ENCODE measurements around the gene GSTO2. TPM values are rescaled to one million over a fixed set of nuclear protein-coding genes. Genes with fewer than 3 reads are reported as not detected.

The GSTO2 gene
- total RNA-seq, 4 donors from 2014 or later = 0.12 to 1.4 (median 0.54) TPM

- TF ChIP-seq, protein P1, sequence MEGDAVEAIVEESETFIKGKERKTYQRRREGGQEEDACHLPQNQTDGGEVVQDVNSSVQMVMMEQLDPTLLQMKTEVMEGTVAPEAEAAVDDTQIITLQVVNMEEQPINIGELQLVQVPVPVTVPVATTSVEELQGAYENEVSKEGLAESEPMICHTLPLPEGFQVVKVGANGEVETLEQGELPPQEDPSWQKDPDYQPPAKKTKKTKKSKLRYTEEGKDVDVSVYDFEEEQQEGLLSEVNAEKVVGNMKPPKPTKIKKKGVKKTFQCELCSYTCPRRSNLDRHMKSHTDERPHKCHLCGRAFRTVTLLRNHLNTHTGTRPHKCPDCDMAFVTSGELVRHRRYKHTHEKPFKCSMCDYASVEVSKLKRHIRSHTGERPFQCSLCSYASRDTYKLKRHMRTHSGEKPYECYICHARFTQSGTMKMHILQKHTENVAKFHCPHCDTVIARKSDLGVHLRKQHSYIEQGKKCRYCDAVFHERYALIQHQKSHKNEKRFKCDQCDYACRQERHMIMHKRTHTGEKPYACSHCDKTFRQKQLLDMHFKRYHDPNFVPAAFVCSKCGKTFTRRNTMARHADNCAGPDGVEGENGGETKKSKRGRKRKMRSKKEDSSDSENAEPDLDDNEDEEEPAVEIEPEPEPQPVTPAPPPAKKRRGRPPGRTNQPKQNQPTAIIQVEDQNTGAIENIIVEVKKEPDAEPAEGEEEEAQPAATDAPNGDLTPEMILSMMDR (IDR thresholded peaks at IDR 0.05) = no peak
- DNase-seq (ENCODE audit: low spot score) (no peak), ATAC-seq (ENCODE audit: low FRiP score) (no peak)
These were observed 71.7 kb downstream of the GSTO2 start for GRCh38 chr10:104340641-104341040.

GRCh38 chr10:104342941-104343411 lies 74.0 kb downstream of the GSTO2 start:
- TF ChIP-seq, protein P1 (IDR thresholded peaks at IDR 0.05) = no peak
- ATAC-seq (ENCODE audit: low FRiP score) (no peak), DNase-seq (ENCODE audit: low spot score) (no peak)

DNA sequence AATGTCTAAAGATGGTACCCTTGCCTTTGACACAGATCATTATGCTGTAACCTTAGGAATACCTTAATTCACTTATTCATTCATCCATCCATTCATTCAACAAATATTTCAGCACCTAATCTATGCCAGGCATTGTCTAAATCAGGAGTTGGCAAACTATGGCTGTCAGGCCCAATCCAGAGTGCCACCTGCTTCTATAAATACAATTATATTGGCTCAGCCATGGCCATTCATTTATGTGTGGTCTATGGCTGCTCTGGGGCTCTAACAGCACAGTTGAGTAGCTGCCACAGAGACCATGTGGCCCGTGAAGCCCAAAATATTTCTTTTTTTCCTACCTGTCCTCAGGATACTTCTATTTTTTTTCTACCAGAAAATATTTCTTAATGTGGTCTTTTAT lies 75.2 kb downstream of the GSTO2 start:
- TF ChIP-seq, protein P1 (IDR thresholded peaks at IDR 0.05) = no peak
- DNase-seq (ENCODE audit: low spot score) = no peak
- ATAC-seq (ENCODE audit: low FRiP score) = no peak

- no peak for ATAC-seq (ENCODE audit: low FRiP score)
- TF ChIP-seq, protein P1 (IDR thresholded peaks at IDR 0.05) = no peak
- no peak for DNase-seq (ENCODE audit: low spot score)
These were observed 76.5 kb downstream of the GSTO2 start for GRCh38 chr10:104345515-104345914.

GRCh38 chr10:104345941-104346340 lies 77.0 kb downstream of the GSTO2 start:
- ATAC-seq (ENCODE audit: low FRiP score) = no peak
- DNase-seq (ENCODE audit: low spot score) = no peak
- TF ChIP-seq, protein P1 (IDR thresholded peaks at IDR 0.05) = no peak

- DNase-seq (ENCODE audit: low spot score) = no peak
- ATAC-seq (ENCODE audit: low FRiP score) = no peak
These were observed 78.5 kb downstream of the GSTO2 start for GRCh38 chr10:104347295-104348045.

More at GRCh38 chr10:104347295-104348045, 78.5 kb downstream of the GSTO2 start:
- TF ChIP-seq, protein P1 (IDR thresholded peaks at IDR 0.05) = no peak

Data from omental fat pad (tissue), 4 donors.